Natural killer cell treated with Interleukin-12 subunit alpha and Interleukin-12 subunit beta and Interleukin-15 and Interleukin-18, amount 100 ng/mL, for 72 hours (primary cell): ENCODE measurements around the gene GAB2. TPM values are rescaled to one million over a fixed set of nuclear protein-coding genes. Genes with fewer than 3 reads are reported as not detected.

ENCODE experiments used
- ATAC-seq, 2 donors: fragments of 150-1000 bp; cut with Tn5 transposase in 1 of 2; sonication (Bioruptor Pico), chemical (Tn5 transposase) in 1 of 2; 2 replicates each; pipeline ENCODE4 v1.10.0; 2021
- DNase-seq: peaks from one replicate; pipeline ENCODE4 v3.0.0; 2022; ENCODE audit warnings: low spot score
- H3K27ac Mint-ChIP-seq, 2 donors: 1 replicate in 1 of 2; 2 replicates in 1 of 2; pipeline ENCODE4 v1.8.0; 2022; ENCODE audit warnings: mixed read lengths in 2 of 2, mild to moderate bottlenecking in 1 of 2, moderate library complexity in 1 of 2
- H3K27me3 Mint-ChIP-seq, 2 donors: 1 replicate in 1 of 2; 2 replicates in 1 of 2; pipeline ENCODE4 v1.8.0; 2022; ENCODE audit warnings: mixed read lengths in 2 of 2
- H3K36me3 Mint-ChIP-seq: one replicate; pipeline ENCODE4 v1.8.0; 2022; ENCODE audit warnings: mixed read lengths
- H3K4me1 Mint-ChIP-seq, 2 donors: 1 replicate in 1 of 2; 2 replicates in 1 of 2; pipeline ENCODE4 v1.8.0; 2022; ENCODE audit warnings: low read depth in 2 of 2, mixed read lengths in 2 of 2, mild to moderate bottlenecking in 1 of 2
- H3K4me3 Mint-ChIP-seq: one replicate; pipeline ENCODE4 v1.8.0; 2022; ENCODE audit warnings: mixed read lengths
- H3K9me3 Mint-ChIP-seq: 2 replicates; pipeline ENCODE4 v1.8.0; 2022; ENCODE audit warnings: mixed read lengths
- total RNA-seq, 2 donors: library from RNA; stranded (reverse); gene quantifications; one replicate each; pipeline ENCODE4 v1.2.3, GENCODE V29; 2022

Gene GAB2
- total RNA-seq, 2 donors from 2014 or later, result 1.9 to 8.7 TPM

- peak; percentile 22 for DNase-seq
- Mint-ChIP-seq H3K27ac (peak overlapping the region; percentile 34 to 69), H3K9me3 (no peaks in the 10 kb centered on the region), H3K4me1 (peaks cover 23 to 24% of the 10 kb centered on the region in 2 donors), H3K36me3 (no peaks in the 10 kb centered on the region), H3K27me3 (no peaks in the 10 kb centered on the region), H3K4me3 (peak overlapping the region; percentile 61)
- no peak for ATAC-seq
Observed at GRCh38 chr11:78203184-78203583, 214.4 kb downstream of the GAB2 start.

DNA sequence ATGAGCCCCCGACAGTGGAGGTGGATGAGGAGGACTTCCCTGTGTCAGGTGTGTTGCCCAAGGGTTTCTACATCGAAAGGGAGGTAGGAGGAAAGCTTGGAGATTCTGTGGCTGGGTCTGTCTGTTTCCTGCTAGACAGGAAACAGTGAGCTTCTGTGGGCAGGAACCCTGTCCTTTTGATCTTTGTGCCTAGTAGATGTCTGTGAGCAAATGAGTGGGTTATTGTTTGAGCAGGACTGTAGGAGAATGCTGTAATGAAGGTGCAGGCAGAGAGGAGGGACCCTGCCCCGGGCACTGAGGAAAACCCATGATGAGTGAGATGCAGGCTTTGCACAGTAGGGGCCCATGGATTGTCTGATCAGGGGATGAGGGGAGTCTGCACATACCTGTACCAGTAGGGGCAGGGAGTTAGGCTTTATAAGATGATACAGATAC lies 214.9 kb downstream of the GAB2 start:
- Mint-ChIP-seq H3K27ac (peak overlapping the region; percentile 34 to 69), H3K4me3 (peak overlapping the region; percentile 61), H3K4me1 (peaks cover 23 to 24% of the 10 kb centered on the region in 2 donors), H3K9me3 (no peaks in the 10 kb centered on the region), H3K36me3 (no peaks in the 10 kb centered on the region), H3K27me3 (no peaks in the 10 kb centered on the region)
- peak; percentile 55 to 69 for ATAC-seq
- peak; percentile 49 for DNase-seq

GRCh38 chr11:78201096-78201818 lies 216.4 kb downstream of the GAB2 start:
- no peaks in the 10 kb centered on the region for H3K27me3 Mint-ChIP-seq
- no peaks in the 10 kb centered on the region for H3K9me3 Mint-ChIP-seq
- DNase-seq (peak; percentile 37), ATAC-seq (no peak)
- H3K4me3 Mint-ChIP-seq, result no peak overlapping the region
- H3K36me3 Mint-ChIP-seq, result no peaks in the 10 kb centered on the region
- H3K4me1 Mint-ChIP-seq, result peaks cover 23 to 29% of the 10 kb centered on the region in 2 donors
- H3K27ac Mint-ChIP-seq, result peak overlapping the region; percentile 59 to 69

DNA sequence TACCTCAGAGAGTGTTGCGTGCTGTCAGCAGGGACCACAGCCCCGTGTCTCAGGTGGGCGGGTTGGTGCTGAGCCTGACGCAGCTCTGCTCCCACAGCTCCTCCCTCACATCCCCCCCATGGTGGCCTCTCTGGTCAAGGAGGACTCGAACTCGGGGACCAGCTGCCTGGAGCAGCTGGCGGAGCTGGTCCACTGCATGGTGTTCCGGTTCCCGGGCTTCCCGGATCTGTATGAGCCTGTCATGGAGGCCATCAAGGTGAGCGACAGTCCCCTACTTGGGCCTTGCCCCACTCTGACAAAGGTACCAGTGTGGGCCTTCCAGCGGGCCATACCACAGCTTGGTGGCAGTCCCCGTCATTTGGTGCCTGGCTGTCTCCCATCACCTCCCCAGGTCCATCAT lies 217.1 kb downstream of the GAB2 start:
- peaks cover 23 to 32% of the 10 kb centered on the region in 2 donors for H3K4me1 Mint-ChIP-seq
- no peak overlapping the region for H3K27ac Mint-ChIP-seq
- DNase-seq (peak; percentile 34), ATAC-seq (no peak)
- no peaks in the 10 kb centered on the region for H3K36me3 Mint-ChIP-seq
- no peaks in the 10 kb centered on the region for H3K27me3 Mint-ChIP-seq
- no peaks in the 10 kb centered on the region for H3K9me3 Mint-ChIP-seq
- H3K4me3 Mint-ChIP-seq, result no peak overlapping the region

- Mint-ChIP-seq H3K27me3 (no peaks in the 10 kb centered on the region), H3K4me3 (no peak overlapping the region), H3K27ac (no peak overlapping the region), H3K4me1 (peaks cover 23 to 32% of the 10 kb centered on the region in 2 donors), H3K36me3 (no peaks in the 10 kb centered on the region), H3K9me3 (no peaks in the 10 kb centered on the region)
- peak; percentile 58 for DNase-seq
- no peak for ATAC-seq
Observed at GRCh38 chr11:78200061-78200460, 217.6 kb downstream of the GAB2 start.

DNA sequence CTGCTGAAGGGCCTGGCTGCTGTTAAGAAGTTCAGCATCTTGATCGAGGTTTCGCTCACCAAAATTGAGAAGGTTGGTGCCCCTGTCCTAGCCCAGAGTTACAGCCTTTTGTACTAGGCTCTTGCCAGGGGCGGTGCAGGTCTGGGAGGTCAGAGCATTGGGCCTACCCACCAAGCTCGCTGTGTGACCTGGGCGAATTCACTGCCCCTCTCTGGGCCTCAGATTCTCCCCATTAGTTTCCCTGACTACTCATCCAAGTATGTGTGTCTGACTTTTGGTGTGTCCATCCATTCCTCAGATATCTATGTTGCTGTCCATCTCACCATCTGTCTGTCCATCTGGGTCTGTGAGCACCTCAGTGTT lies 218.0 kb downstream of the GAB2 start:
- DNase-seq (no peak), ATAC-seq (no peak)
- no peaks in the 10 kb centered on the region for H3K9me3 Mint-ChIP-seq
- H3K4me3 Mint-ChIP-seq, result no peak overlapping the region
- no peaks in the 10 kb centered on the region for H3K27me3 Mint-ChIP-seq
- H3K27ac Mint-ChIP-seq, result no peak overlapping the region
- H3K4me1 Mint-ChIP-seq, result peaks cover 26 to 31% of the 10 kb centered on the region in 2 donors
- no peaks in the 10 kb centered on the region for H3K36me3 Mint-ChIP-seq

- Mint-ChIP-seq H3K4me1 (peaks cover 31 to 32% of the 10 kb centered on the region in 2 donors), H3K4me3 (no peak overlapping the region), H3K27me3 (no peaks in the 10 kb centered on the region), H3K27ac (no peak overlapping the region), H3K36me3 (no peaks in the 10 kb centered on the region), H3K9me3 (no peaks in the 10 kb centered on the region)
- peak; percentile 44 for DNase-seq
- no peak for ATAC-seq
Observed at GRCh38 chr11:78199015-78199652, 218.5 kb downstream of the GAB2 start.

DNA sequence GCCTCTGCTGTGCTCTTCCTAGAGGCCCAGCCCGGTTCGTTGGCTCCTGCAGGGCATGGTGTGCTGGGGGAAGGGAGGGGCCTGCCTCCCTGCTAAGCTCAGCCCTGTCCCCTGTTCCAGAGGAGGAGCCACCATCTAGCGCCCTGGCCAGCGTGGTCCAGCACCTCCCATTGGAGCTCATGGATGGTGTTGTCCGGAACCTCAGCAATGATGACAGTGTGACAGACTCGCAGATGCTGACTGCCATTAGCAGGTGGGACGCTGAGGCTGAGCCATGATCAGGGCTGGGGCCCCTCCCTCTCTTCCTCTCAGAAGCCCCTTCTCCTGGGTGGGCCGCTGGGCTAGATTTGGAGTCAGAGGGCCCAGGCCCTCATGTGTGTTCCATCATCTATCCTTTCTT lies 219.8 kb downstream of the GAB2 start:
- Mint-ChIP-seq H3K36me3 (no peaks in the 10 kb centered on the region), H3K4me1 (peaks cover 25 to 27% of the 10 kb centered on the region in 2 donors), H3K9me3 (no peaks in the 10 kb centered on the region), H3K4me3 (no peak overlapping the region), H3K27ac (no peak overlapping the region), H3K27me3 (no peaks in the 10 kb centered on the region)
- ATAC-seq, result no peak
- peak; percentile 52 for DNase-seq

DNA sequence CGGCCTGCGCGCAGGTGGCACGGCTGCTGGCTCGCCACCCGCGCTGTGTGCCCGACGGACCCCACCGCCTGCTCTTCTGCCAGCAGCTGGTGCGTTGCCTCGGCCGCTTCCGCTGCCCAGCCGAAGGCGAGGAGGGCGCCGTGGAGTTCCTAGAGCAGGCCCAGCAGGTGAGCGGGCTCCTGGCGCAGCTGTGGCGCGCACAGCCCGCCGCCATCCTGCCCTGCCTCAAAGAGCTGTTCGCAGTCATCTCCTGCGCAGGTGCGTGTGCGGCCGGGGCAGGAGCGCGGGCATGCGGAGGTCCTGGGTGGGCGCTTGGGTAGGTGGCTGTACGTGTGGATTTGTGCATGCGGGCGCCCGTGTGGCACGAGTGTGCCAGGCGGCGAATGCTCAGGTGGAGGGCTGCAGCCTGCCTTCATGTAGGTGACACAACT lies 220.9 kb downstream of the GAB2 start:
- Mint-ChIP-seq H3K4me3 (no peak overlapping the region), H3K27ac (no peak overlapping the region), H3K36me3 (no peaks in the 10 kb centered on the region), H3K9me3 (no peaks in the 10 kb centered on the region), H3K4me1 (peaks cover 15 to 18% of the 10 kb centered on the region in 2 donors), H3K27me3 (no peaks in the 10 kb centered on the region)
- ATAC-seq, result no peak
- peak; percentile 40 for DNase-seq

DNA sequence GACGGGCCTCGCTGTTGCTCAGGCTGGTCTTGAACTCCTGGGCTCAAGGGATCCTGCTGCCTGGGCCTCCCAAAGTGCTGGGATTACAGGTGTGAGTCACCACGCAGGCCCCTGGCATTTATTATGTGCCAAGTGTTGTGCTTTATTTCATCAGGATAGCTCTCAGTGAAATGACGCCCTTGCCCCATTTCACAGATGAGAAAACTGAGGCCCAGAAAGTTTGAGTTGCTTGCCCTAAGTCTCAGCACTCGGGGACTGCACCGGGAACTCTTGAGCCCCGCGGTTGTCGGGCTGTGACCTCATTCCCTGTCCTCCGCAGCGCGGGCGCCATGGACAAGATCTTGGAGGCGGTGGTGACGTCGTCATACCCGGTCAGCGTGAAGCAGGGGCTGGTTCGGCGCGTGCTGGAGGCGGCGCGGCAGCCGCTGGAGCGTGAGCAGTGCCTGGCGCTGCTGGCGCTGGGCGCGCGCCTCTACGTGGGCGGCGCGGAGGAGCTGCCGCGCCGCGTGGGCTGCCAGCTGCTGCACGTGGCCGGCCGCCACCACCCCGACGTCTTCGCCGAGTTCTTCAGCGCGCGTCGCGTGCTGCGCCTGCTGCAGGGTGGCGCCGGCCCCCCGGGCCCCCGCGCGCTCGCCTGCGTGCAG lies 221.6 kb downstream of the GAB2 start:
- Mint-ChIP-seq H3K4me1 (peaks cover 11 to 19% of the 10 kb centered on the region in 2 donors), H3K9me3 (no peaks in the 10 kb centered on the region), H3K4me3 (no peak overlapping the region), H3K36me3 (no peaks in the 10 kb centered on the region), H3K27me3 (no peaks in the 10 kb centered on the region), H3K27ac (no peak overlapping the region)
- DNase-seq (peak; percentile 42), ATAC-seq (no peak)

DNA sequence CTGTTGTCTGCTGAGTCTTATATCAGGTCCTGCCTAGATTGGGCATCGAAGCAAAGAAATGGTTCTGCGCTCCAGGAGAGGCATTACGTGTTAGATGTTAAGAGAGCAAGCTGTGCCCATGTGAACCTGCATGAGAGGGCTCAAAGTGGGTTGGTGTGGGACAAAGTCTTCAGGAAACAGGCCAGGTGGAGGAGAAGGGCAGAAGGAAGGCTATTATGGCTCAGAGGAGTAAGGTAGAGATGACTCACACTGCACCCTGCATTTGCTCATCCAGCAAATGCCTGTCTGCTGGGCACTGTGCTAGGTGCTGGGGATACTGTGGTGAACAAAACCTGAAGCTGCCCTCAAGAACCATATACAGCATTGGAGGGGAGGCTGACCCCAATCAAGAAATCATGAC lies 223.1 kb downstream of the GAB2 start:
- Mint-ChIP-seq H3K4me1 (peaks cover 26 to 30% of the 10 kb centered on the region in 2 donors), H3K9me3 (no peaks in the 10 kb centered on the region), H3K36me3 (no peaks in the 10 kb centered on the region), H3K27ac (no peak overlapping the region), H3K4me3 (no peak overlapping the region), H3K27me3 (no peaks in the 10 kb centered on the region)
- DNase-seq, result peak; percentile 34
- no peak for ATAC-seq

GRCh38 chr11:78193806-78194205 lies 223.8 kb downstream of the GAB2 start:
- Mint-ChIP-seq H3K9me3 (no peaks in the 10 kb centered on the region), H3K27me3 (no peaks in the 10 kb centered on the region), H3K36me3 (no peaks in the 10 kb centered on the region), H3K4me1 (peaks cover 27 to 31% of the 10 kb centered on the region in 2 donors), H3K4me3 (no peak overlapping the region), H3K27ac (no peak overlapping the region)
- DNase-seq, result no peak
- no peak for ATAC-seq

DNA sequence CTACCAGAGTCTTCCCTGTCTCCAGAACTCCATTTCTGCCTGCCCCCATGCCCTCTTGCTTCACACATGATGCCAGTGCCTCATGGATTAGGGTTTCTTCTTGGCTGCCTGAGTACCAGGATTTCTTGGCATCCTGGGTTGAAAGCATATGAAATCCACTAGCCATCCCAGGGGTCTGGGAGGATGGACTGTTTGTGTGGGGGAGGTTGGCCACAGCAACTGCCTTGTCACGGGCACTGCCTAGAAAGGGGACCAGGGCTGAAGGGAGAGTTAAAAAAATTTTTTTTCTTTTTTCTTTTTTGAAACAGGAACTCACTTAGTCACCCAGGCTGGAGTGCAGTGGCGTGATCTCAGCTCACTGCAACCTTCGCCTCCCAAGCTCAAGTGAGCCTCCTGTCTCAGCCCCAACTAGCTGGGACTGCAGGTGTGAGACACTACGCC lies 224.7 kb downstream of the GAB2 start:
- peak; percentile 25 for DNase-seq
- no peak for ATAC-seq
- no peak overlapping the region for H3K27ac Mint-ChIP-seq
- H3K4me1 Mint-ChIP-seq, result peaks cover 30 to 31% of the 10 kb centered on the region in 2 donors
- H3K4me3 Mint-ChIP-seq, result no peak overlapping the region
- H3K27me3 Mint-ChIP-seq, result no peaks in the 10 kb centered on the region
- H3K9me3 Mint-ChIP-seq, result no peaks in the 10 kb centered on the region
- no peaks in the 10 kb centered on the region for H3K36me3 Mint-ChIP-seq

- Mint-ChIP-seq H3K9me3 (no peaks in the 10 kb centered on the region), H3K4me3 (no peak overlapping the region)
Observed at GRCh38 chr11:78192223-78192719, 225.3 kb downstream of the GAB2 start.

More at GRCh38 chr11:78192223-78192719, 225.3 kb downstream of the GAB2 start:
- Mint-ChIP-seq H3K36me3 (no peaks in the 10 kb centered on the region), H3K4me1 (peaks cover 36 to 37% of the 10 kb centered on the region in 2 donors), H3K27me3 (no peaks in the 10 kb centered on the region), H3K27ac (no peak overlapping the region)
- peak; percentile 26 for DNase-seq
- no peak for ATAC-seq
